ENCODE data around the gene TUBG1. TPM values are rescaled to one million over a fixed set of nuclear protein-coding genes. Genes with fewer than 3 reads are reported as not detected.

Gene TUBG1
- total RNA-seq, 1 experiment from 2014 or later: 114 TPM

GRCh38 chr17:42561897-42562387 lies 47.5 kb upstream of the TUBG1 start, which contains the start of gene COASY:
TSS of gene COASY (plus strand) at chr17:42562148. CDS start at chr17:42562623, 475 bp downstream.
- H3K27ac ChIP-seq (ENCODE audit: low read length): peak within 1 kb of the TSS; percentile 76
- no peak for TF ChIP-seq EZH2phosphoT487 (IDR thresholded peaks at IDR 0.05; ENCODE audit: borderline replicate concordance, low read length)
- TF ChIP-seq, protein P1, sequence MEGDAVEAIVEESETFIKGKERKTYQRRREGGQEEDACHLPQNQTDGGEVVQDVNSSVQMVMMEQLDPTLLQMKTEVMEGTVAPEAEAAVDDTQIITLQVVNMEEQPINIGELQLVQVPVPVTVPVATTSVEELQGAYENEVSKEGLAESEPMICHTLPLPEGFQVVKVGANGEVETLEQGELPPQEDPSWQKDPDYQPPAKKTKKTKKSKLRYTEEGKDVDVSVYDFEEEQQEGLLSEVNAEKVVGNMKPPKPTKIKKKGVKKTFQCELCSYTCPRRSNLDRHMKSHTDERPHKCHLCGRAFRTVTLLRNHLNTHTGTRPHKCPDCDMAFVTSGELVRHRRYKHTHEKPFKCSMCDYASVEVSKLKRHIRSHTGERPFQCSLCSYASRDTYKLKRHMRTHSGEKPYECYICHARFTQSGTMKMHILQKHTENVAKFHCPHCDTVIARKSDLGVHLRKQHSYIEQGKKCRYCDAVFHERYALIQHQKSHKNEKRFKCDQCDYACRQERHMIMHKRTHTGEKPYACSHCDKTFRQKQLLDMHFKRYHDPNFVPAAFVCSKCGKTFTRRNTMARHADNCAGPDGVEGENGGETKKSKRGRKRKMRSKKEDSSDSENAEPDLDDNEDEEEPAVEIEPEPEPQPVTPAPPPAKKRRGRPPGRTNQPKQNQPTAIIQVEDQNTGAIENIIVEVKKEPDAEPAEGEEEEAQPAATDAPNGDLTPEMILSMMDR (conservative IDR thresholded peaks at IDR 0.05; ENCODE audit: low read depth, low read length): no peak
- no peak for TF ChIP-seq EZH2 (IDR thresholded peaks at IDR 0.05; ENCODE audit: low read length, unreplicated experiment)
- BruUV-seq (replicated peaks): no TSS peak

GRCh38 chr17:42562388-42563142 lies 46.9 kb upstream of the TUBG1 start:
- ChIA-PET CTCF (no interaction called here), POLR2A (ENCODE audit: unreplicated experiment) (no interaction called here)
- no peak for DNase-seq
- Histone ChIP-seq H2AFZ (ENCODE audit: low read length) (peak overlapping the region; percentile 93), H3K9me3 (ENCODE audit: low read length) (no peaks in the 10 kb centered on the region), H3K4me1 (ENCODE audit: insufficient read depth, low read length) (peaks cover 21% of the 10 kb centered on the region), H3K27ac (ENCODE audit: low read length) (peak overlapping the region; percentile 76), H4K20me1 (ENCODE audit: low read length) (no peaks in the 10 kb centered on the region), H3K36me3 (ENCODE audit: low read depth, low read length) (peaks cover 6% of the 10 kb centered on the region; the same call in 1 of the 2 replicates), H3K79me2 (ENCODE audit: low read length) (peaks cover 37% of the 10 kb centered on the region), H3K27me3 (ENCODE audit: low read length) (no peaks in the 10 kb centered on the region), H3K9me2 (replicated peaks; ENCODE audit: low read length) (no peaks in the 10 kb centered on the region), H3K4me3 (ENCODE audit: low read length) (peak overlapping the region; percentile 83), H3K9ac (ENCODE audit: low read length) (peak overlapping the region; percentile 95), H3F3A (ENCODE audit: low read length, unreplicated experiment) (no peaks in the 10 kb centered on the region), H3K4me2 (ENCODE audit: low read length) (peak overlapping the region; percentile 99)
- TF ChIP-seq EZH2 (IDR thresholded peaks at IDR 0.05; ENCODE audit: low read length, unreplicated experiment) (no peak), EZH2phosphoT487 (IDR thresholded peaks at IDR 0.05; ENCODE audit: borderline replicate concordance, low read length) (no peak)
- TF ChIP-seq, protein P1 (conservative IDR thresholded peaks at IDR 0.05; ENCODE audit: low read depth, low read length): no peak
- intact Hi-C loops (cut with micrococcal nuclease): no loop called here
- BruUV-seq (replicated peaks): TSS peak; percentile 59
- ATAC-seq: peak; percentile 18

More at GRCh38 chr17:42561897-42562387, 47.5 kb upstream of the TUBG1 start, which contains the start of gene COASY:
- Histone ChIP-seq H3K27me3 (ENCODE audit: low read length) (no peaks in the 10 kb centered on the region), H3K4me3 (ENCODE audit: low read length) (peak within 1 kb of the TSS; percentile 83), H3K4me2 (ENCODE audit: low read length) (peak within 1 kb of the TSS; percentile 99), H3K4me1 (ENCODE audit: insufficient read depth, low read length) (peaks cover 20% of the 10 kb centered on the region), H4K20me1 (ENCODE audit: low read length) (no peaks in the 10 kb centered on the region), H2AFZ (ENCODE audit: low read length) (peak within 1 kb of the TSS; percentile 93), H3K9me2 (replicated peaks; ENCODE audit: low read length) (no peaks in the 10 kb centered on the region), H3K9me3 (ENCODE audit: low read length) (no peaks in the 10 kb centered on the region), H3K9ac (ENCODE audit: low read length) (peak within 1 kb of the TSS; percentile 95), H3F3A (ENCODE audit: low read length, unreplicated experiment) (no peaks in the 10 kb centered on the region), H3K36me3 (ENCODE audit: low read depth, low read length) (peaks cover 6% of the 10 kb centered on the region; the same call in 1 of the 2 replicates), H3K79me2 (ENCODE audit: low read length) (peaks cover 31% of the 10 kb centered on the region)
- CTCF ChIA-PET: no interaction called here
- intact Hi-C loops (cut with micrococcal nuclease): no loop called here
- ATAC-seq (peak; percentile 68), DNase-seq (peak; percentile 94)
- POLR2A ChIA-PET (ENCODE audit: unreplicated experiment): no interaction called here

DNA sequence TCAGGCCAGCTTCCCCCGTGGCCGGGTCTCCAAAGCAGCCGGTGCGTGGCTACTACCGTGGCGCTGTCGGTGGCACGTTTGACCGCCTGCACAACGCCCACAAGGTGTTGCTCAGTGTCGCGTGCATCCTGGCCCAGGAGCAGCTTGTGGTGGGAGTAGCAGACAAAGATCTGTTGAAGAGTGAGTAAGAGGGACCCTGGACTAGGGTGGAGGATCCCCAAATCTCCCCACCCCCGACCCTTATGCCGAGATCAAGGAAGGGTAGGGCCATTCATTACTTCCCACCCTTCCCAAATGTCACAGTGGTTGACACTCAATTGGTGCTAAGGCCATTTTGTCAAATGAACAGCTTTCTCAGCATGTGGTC lies 46.4 kb upstream of the TUBG1 start:
- H3K9me3 ChIP-seq (ENCODE audit: low read length): no peaks in the 10 kb centered on the region

More for the DNA sequence above, 46.4 kb upstream of the TUBG1 start:
- POLR2A ChIA-PET (ENCODE audit: unreplicated experiment): no interaction called here
- no peak for ATAC-seq
- Histone ChIP-seq H3F3A (ENCODE audit: low read length, unreplicated experiment) (no peaks in the 10 kb centered on the region), H3K9me2 (replicated peaks; ENCODE audit: low read length) (no peaks in the 10 kb centered on the region), H3K9ac (ENCODE audit: low read length) (peak overlapping the region; percentile 95), H3K27me3 (ENCODE audit: low read length) (no peaks in the 10 kb centered on the region), H3K79me2 (ENCODE audit: low read length) (peaks cover 42% of the 10 kb centered on the region), H3K27ac (ENCODE audit: low read length) (peak overlapping the region; percentile 76), H3K4me1 (ENCODE audit: insufficient read depth, low read length) (peaks cover 25% of the 10 kb centered on the region), H3K4me2 (ENCODE audit: low read length) (peak overlapping the region; percentile 99), H4K20me1 (ENCODE audit: low read length) (no peaks in the 10 kb centered on the region), H2AFZ (ENCODE audit: low read length) (no peak overlapping the region), H3K36me3 (ENCODE audit: low read depth, low read length) (peaks cover 6% of the 10 kb centered on the region; the same call in 1 of the 2 replicates), H3K4me3 (ENCODE audit: low read length) (peak overlapping the region; percentile 83)
- TF ChIP-seq, protein P1 (conservative IDR thresholded peaks at IDR 0.05; ENCODE audit: low read depth, low read length): no peak
- no peak for TF ChIP-seq EZH2 (IDR thresholded peaks at IDR 0.05; ENCODE audit: low read length, unreplicated experiment)
- no peak for TF ChIP-seq EZH2phosphoT487 (IDR thresholded peaks at IDR 0.05; ENCODE audit: borderline replicate concordance, low read length)
- DNase-seq: no peak
- no TSS peak for BruUV-seq (replicated peaks)
- intact Hi-C loops (cut with micrococcal nuclease): no loop called here
- CTCF ChIA-PET: no interaction called here

Measured in PC-3 (cell line).